GM13976 (cell line): ENCODE results near the gene SLC25A34.

ENCODE experiments used
- DNase-seq: peaks from one replicate; pipeline ENCODE4 v3.0.0; 2012; ENCODE audit warnings: low spot score
- in situ Hi-C: fragments of 300-500 bp; cut with MboI; formaldehyde crosslinking; loops from one replicate; pipeline ENCODE4 v1.12.0; 2022; ENCODE audit warnings: low sequenced_read_pairs, mixed read lengths, inconsistent platforms; ENCODE audit not compliant: unreplicated experiment
- TF ChIP-seq, protein P1 (sequence below): IDR thresholded peaks from 2 replicates; pipeline ENCODE4 v1.5.1; 2012; ENCODE audit warnings: borderline replicate concordance, mild to moderate bottlenecking; ENCODE audit not compliant: insufficient read depth; ENCODE audit errors: extremely low read depth, missing control alignments, control extremely low read depth

SLC25A34 gene

DNA sequence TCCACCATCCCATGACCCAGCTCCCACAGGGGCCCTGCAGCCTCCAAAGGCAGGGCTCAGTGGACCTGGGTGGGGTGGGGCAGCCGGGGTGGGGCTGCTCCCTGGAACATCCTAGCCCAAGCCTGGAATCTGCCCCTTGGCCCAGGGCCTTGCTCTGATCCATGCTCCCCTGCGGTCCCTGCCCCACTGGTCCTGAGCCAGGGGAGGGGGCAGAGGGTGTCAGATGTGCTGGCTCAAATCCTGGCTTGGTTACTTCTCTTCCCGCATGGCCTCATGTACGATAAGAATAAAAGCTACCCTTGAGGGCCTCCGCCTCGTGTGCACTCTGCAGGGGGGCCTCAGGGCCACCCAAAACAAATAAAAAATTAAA, 819 bp downstream of the SLC25A34 start:
- TF ChIP-seq, protein P1, sequence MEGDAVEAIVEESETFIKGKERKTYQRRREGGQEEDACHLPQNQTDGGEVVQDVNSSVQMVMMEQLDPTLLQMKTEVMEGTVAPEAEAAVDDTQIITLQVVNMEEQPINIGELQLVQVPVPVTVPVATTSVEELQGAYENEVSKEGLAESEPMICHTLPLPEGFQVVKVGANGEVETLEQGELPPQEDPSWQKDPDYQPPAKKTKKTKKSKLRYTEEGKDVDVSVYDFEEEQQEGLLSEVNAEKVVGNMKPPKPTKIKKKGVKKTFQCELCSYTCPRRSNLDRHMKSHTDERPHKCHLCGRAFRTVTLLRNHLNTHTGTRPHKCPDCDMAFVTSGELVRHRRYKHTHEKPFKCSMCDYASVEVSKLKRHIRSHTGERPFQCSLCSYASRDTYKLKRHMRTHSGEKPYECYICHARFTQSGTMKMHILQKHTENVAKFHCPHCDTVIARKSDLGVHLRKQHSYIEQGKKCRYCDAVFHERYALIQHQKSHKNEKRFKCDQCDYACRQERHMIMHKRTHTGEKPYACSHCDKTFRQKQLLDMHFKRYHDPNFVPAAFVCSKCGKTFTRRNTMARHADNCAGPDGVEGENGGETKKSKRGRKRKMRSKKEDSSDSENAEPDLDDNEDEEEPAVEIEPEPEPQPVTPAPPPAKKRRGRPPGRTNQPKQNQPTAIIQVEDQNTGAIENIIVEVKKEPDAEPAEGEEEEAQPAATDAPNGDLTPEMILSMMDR = no peak
- DNase-seq = no peak
- in situ Hi-C loops = loop anchor here (25.0 kb wide), 1 partner anchor 400 kb away; no protein-coding TSS in a partner anchor

DNA sequence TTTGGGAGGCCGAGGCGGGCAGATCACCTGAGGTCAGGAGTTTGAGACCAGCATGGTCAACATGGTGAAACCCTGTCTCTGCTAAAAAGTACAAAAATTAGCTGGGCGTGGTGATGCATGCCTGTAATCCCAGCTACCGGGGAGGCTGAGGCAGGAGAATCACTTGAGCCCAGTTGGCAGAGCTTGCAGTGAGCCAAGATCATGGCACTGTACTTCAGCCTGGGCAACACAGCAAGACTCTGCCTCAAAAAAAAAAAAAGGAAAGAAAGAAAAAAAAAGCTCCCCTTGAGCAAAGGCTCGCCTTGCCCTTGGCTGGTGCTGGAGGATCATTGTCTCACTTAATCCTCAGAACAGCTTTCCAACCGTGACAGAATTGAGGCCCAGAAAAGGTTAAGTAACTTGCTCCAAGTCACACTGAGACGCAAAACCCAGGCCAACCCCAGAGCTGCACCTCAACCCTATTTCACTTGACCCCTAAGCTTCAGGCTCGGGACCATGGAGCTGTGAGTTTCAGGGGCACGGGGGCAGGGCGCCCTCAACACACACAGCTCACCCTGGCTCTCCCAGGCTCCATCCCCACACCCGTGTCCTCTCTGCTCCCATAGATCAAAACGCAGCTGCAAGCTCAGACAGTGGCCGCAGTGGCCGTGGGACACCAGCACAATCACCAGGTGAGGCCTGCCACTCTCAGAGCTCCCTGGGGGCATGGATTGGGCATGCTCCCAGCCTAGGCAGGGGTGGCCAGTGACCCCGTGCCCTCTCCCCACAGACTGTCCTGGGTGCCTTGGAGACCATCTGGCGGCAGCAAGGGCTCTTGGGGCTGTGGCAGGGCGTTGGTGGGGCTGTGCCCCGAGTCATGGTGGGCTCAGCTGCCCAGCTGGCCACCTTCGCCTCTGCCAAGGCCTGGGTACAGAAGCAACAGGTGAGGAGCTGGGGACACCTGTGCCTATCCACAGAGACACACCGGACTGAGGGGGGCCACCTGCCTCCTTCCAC, 1.6 kb downstream of the SLC25A34 start:
- TF ChIP-seq, protein P1 = no peak
- no peak for DNase-seq
- in situ Hi-C loops = loop anchor here (25.0 kb wide), 1 partner anchor 400 kb away; no protein-coding TSS in a partner anchor

DNA sequence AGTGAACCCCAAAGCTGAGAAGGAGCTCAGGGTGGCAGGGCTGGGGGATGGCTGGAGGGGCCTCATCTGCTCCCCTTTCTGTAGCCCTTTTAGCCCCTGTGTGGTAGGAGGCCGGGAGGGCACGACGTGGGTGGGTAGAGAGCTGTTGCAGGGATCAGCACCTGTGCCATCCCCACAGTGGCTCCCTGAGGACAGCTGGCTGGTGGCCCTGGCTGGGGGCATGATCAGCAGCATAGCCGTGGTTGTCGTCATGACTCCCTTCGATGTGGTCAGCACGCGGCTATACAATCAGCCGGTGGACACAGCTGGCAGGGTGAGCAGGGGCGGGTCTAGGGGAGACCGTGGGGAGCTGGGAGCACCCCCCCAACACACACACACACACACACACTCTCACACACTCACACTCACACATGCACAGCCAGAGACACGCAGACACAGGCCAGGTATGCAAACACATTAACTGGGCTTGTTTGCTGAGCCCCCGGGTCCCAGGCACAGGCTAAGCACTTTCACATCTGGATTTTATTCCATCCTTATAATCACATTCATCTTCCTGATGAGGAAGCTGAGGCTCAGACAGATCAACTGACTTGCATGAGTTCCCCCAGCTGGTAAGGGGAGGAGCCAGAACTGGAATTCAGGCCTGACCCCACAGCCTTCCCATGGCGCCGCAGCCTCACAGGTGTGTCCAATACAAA, 2.5 kb downstream of the SLC25A34 start:
- TF ChIP-seq, protein P1 = no peak
- DNase-seq = no peak
- in situ Hi-C loops = loop anchor here (25.0 kb wide), 1 partner anchor 401 kb away; no protein-coding TSS in a partner anchor

DNA sequence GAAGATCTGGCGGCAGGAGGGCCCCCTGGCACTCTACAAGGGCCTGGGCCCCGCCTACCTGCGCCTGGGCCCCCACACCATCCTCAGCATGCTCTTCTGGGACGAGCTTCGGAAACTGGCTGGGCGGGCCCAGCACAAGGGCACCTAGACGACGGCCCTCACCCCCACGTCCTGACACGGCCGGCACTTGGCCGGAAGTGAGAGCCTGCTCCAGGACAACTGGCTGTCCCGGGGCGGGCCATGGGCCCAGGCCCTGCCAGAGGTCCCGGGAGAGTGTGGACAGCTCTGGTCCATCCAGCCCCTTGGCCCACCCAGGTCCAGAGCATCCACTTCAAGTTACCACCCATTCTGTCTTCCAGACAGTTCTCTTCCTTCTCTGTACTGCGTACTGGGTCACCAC, 3.2 kb downstream of the SLC25A34 start:
- TF ChIP-seq, protein P1 = no peak
- DNase-seq = no peak
- in situ Hi-C loops = loop anchor here (25.0 kb wide), 1 partner anchor 402 kb away; no protein-coding TSS in a partner anchor

DNA sequence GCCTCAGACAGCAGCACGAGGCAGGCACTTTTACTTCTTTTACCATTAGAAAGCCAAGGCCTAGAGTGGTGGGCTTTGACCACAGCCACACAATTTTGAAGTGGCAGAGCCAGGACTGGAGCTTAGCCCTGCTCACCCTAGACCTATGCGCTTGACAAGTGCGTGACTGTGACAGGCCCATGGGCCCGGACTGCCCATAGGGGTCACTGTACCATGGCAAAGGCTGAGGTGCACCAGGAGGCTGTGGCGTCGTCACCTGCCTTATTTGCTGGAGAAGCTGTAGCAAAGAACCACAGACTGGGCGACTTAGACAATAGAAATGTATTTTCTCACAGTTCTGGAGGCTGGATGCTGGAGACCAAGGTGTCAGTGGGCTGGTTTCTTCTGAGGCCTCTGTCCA, 3.7 kb downstream of the SLC25A34 start:
- TF ChIP-seq, protein P1 = no peak
- no peak for DNase-seq
- in situ Hi-C loops = loop anchor here (10.0 to 25.0 kb wide), 2 partner anchors 145 to 402 kb away; no protein-coding TSS in a partner anchor
